HG03521 (cell line): ENCODE results near the gene ANKS1A.

ENCODE experiments used
- ATAC-seq: cut with Tn5 transposase; IDR thresholded peaks from one replicate; pipeline ENCODE4 v1.9.1; 2021; ENCODE audit warnings: mild to moderate bottlenecking, moderate library complexity; ENCODE audit not compliant: unreplicated experiment

The ANKS1A gene

GRCh38 chr6:35017411-35018181 is 128.5 kb downstream of the ANKS1A start:
- ATAC-seq, result no peak

DNA sequence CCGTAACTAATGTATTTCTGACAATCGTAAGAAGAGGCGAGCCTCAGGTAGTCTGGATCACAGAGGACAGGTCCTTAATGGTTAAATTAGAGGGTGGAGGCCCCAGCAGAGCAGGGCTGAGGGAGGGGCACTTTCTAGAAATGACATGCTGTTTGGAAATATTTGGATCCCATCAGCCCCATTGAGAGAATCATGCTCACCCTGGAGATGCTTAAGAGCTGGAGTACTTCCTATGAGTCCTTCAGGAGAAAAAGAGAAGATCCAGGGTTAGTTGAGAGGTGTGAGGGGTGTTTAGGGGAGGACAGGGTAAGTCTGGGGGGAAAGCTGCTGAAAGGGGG is 129.1 kb downstream of the ANKS1A start:
- no peak for ATAC-seq

DNA sequence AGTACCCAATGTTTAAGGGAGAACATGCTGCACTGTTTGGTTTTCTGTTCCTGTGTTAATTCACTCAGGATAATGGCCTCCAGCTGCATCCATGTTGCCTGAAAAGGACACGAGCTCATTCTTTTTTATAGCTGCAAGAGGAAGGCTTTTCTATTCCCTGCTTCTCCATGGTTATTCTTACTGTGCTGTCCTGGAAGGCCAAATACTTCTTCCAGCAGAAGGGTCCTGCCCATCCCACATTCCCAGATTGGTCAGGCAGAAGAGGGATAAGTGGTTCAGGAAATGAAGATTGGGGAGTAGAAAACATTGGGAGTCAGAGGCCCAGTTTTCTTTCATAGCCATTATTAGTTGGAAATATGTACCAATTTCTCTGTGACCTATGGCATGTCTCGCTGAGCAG is 129.7 kb downstream of the ANKS1A start:
- no peak for ATAC-seq

- ATAC-seq, result no peak
These were observed 130.1 kb downstream of the ANKS1A start for GRCh38 chr6:35019171-35019570.

DNA sequence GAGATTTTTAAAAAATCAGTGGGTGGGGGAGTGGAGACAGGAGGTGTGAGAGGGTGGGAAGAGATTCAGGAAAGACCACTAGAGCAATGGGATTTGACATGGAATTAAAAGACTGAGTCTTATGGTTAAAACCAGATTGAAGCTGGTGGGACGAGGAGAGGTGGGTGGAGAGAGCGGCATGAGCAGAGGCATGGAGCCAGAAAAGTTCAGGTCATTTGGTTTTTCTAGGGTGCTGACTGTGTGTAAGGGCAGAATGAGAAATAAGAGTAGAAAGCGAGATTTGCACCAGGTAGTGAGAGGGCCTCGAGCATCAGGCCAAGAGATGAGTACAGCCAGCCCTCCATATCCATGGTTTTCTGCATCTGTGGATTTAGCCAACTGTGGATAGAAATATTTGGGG is 130.8 kb downstream of the ANKS1A start:
- ATAC-seq, result no peak

DNA sequence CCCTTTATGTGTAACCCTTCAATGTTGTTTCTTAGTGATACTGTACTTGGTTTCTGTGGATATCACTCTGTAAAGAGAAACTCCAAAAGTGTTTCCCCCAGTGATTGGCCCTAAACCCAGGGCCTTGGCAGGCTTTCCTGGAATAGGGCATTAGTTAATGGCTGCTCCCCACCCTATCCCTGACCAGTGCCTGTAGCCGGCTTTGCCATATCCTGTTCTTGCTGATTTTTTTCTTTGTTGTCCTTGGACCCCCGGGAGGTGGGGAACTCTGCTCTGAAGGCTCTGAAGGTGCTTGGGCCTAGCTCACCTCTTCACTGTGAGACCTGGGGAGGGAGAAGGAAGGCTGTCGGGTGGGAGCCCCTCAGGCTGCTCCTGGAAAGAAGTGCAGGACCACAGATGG is 131.9 kb downstream of the ANKS1A start:
- ATAC-seq, result no peak

GRCh38 chr6:35023091-35024000 is 134.3 kb downstream of the ANKS1A start:
- ATAC-seq, result no peak

GRCh38 chr6:35024551-35025054 is 135.5 kb downstream of the ANKS1A start:
- no peak for ATAC-seq

DNA sequence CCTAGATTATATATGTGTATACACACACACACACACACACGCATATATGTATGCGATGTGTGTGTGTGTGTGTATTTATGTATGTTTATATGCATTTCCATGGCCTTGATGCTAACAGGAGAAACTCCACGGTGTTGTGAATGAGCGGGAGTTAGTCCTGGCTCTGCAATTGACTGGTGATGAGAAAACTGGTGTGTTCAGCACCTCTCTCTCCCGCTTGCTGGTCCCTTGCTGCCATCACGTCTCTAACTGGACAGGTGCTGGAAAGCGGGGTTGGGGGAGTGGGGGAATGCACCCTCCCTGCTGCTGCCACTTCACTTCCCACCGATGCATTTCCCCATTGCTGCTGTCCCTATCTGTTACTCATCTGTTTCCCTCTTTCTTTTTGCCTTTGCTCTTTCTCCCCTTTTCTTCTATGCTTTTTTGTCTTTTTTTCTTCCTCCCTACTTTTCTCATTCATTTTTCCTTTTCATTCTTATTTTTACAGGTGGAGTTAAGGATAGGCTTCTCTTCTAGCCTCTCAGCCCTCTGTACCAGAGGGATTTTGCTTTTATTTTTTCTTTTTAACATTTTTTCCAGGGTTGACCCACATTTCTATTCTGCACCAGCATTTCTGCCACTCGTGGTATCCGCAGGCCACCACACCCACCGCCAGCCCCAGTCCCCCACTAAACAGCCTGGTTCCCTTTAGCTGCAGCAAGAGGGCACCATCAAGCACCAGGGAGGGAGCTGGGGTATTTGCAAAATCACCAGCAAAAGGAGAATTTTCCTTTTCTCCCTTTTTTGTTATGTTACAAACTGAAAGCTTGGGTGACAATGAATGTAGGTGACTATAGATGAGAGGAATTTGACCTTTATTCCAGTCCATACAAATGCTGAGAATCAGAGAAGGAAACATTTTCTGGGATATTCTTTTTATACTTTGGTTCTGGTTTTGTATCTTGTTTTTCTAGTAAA is 136.5 kb downstream of the ANKS1A start:
- ATAC-seq, result no peak

GRCh38 chr6:35026434-35027222 is 137.6 kb downstream of the ANKS1A start:
- no peak for ATAC-seq

- ATAC-seq, result no peak
These were observed 138.8 kb downstream of the ANKS1A start for GRCh38 chr6:35027807-35028206.

GRCh38 chr6:35028781-35029769 is 140.0 kb downstream of the ANKS1A start:
- ATAC-seq, result no peak

- ATAC-seq, result no peak
These were observed 141.0 kb downstream of the ANKS1A start for GRCh38 chr6:35030099-35030498.

- no peak for ATAC-seq
These were observed 142.8 kb downstream of the ANKS1A start for GRCh38 chr6:35031611-35032529.

- no peak for ATAC-seq
These were observed 144.6 kb downstream of the ANKS1A start for GRCh38 chr6:35033683-35034082.

DNA sequence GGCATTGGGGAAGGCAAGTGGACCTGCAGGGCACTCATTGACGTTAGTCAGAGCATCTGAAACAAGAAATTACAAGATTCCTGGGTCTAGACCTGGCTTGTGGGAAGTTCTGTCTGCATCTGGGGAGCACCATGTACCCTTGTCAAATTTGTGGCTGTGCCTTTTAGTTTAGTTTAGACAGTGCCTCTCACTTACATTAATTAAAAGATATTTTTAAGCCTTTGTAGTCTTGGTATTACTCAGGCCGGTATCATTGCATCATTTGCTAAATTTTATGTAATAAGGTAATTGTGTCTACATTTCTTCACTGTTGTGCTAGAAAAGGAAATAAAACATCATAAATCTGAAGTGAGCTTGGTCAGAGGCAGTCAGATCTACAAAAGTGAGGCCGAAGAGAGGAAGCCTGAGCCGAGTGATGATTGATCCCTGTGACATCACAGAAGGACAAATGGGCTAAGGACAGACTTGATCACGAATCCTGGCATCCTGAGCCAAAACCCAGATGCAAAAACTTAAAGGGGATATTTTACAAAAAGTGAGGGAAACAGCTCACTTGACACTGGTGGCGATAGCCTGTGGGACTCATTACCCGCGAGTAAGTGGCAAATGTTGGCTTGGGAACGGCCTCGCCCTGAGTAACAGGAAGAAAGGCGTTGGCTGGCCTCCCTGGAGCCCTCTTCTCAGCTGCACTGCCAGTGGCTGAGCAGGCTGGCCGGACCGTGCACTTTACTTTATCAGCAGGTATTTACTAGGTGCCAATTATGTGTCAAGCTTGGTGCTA is 145.5 kb downstream of the ANKS1A start:
- no peak for ATAC-seq

GRCh38 chr6:35035481-35036030 is 146.5 kb downstream of the ANKS1A start:
- ATAC-seq, result no peak
